ENCODE data around the gene FAAH2. TPM values are rescaled to one million over a fixed set of nuclear protein-coding genes. Genes with fewer than 3 reads are reported as not detected.

FAAH2 gene
- total and polyA plus RNA-seq, 12 donors = 0.10 to 0.95 (median 0.32) TPM; not detected in 2

GRCh38 chrX:57516491-57516890 lies 230.0 kb downstream of the FAAH2 start:
- Histone ChIP-seq H3K9me3 (peaks cover 0 to 6% (median 0%) of the 10 kb centered on the region in 11 donors), H3K36me3 (no peaks in the 10 kb centered on the region), H3K4me3 (no peak overlapping the region), H3K27ac (no peak overlapping the region), H3K4me1 (no peaks in the 10 kb centered on the region), H3K27me3 (peaks cover 0 to 19% (median 0%) of the 10 kb centered on the region in 7 donors)
- 86 to 89% methylated on average over 5 of the region's 5 CpGs for WGBS, 2 donors
- ATAC-seq (no peak), DNase-seq (no peak)
- intact Hi-C loops (cut with DNase I) = no loop called here
- no peak for TF ChIP-seq CTCF (IDR thresholded peaks at IDR 0.05)

GRCh38 chrX:57519578-57520118 lies 233.1 kb downstream of the FAAH2 start:
- Histone ChIP-seq H3K27ac (no peak overlapping the region), H3K4me3 (no peak overlapping the region), H3K4me1 (no peaks in the 10 kb centered on the region), H3K27me3 (peaks cover 0 to 19% (median 0%) of the 10 kb centered on the region in 7 donors), H3K9me3 (peaks cover 0 to 15% (median 0%) of the 10 kb centered on the region in 11 donors), H3K36me3 (no peaks in the 10 kb centered on the region)
- intact Hi-C loops (cut with DNase I) = no loop called here
- TF ChIP-seq CTCF (IDR thresholded peaks at IDR 0.05) = no peak
- ATAC-seq (no peak), DNase-seq (no peak)
- 85 to 90% methylated on average over 2 of the region's 2 CpGs for WGBS, 2 donors

- Histone ChIP-seq H3K36me3 (no peaks in the 10 kb centered on the region), H3K4me1 (no peaks in the 10 kb centered on the region), H3K27ac (no peak overlapping the region), H3K9me3 (no peaks in the 10 kb centered on the region), H3K4me3 (no peak overlapping the region), H3K27me3 (peaks cover 0 to 8% (median 0%) of the 10 kb centered on the region in 7 donors)
- DNase-seq (no peak), ATAC-seq (no peak)
- intact Hi-C loops (cut with DNase I) = no loop called here
- peak in 2 of 9 donors; percentile 21 to 41 for TF ChIP-seq CTCF (IDR thresholded peaks at IDR 0.05)
- 46 to 73% methylated on average over 1 of the region's 1 CpG for WGBS, 2 donors
Observed at GRCh38 chrX:57528670-57529255, 242.3 kb downstream of the FAAH2 start.

Other genes with a start within 250 kb of the FAAH2 start
- 1 to 10 TPM; 6.5 to 8.7 (median 7.0) TPM for gene SPIN2B, start 165.2 kb upstream of the FAAH2 start, total RNA-seq
- 1 to 10 TPM; 6.0 to 9.7 TPM for gene SPIN2B, start 165.2 kb upstream of the FAAH2 start, polyA plus RNA-seq
- gene SPIN2A, start 149.3 kb upstream of the FAAH2 start, total RNA-seq = under 1 TPM in 9 of 10 donors, not detected in 1; 0.18 to 0.57 (median 0.30) TPM
- gene SPIN2A, start 149.3 kb upstream of the FAAH2 start, polyA plus RNA-seq = under 1 TPM; 0.13 to 0.66 TPM

All from heart right ventricle (tissue), 16 donors.